ENCODE data around the gene ALDH3B1.

Gene ALDH3B1

GRCh38 chr11:68076371-68077042, 66.4 kb downstream of the ALDH3B1 start:
- ATAC-seq: no peak
- TF ChIP-seq GLIS3 (CRISPR knock-in tag; IDR thresholded peaks at IDR 0.05) (no peak), TCF4 (CRISPR knock-in tag; IDR thresholded peaks at IDR 0.05; ENCODE audit: borderline replicate concordance) (no peak), SNAI2 (CRISPR knock-in tag; IDR thresholded peaks at IDR 0.05) (no peak), ZFP3 (CRISPR knock-in tag; IDR thresholded peaks at IDR 0.05) (no peak), ZNF8 (CRISPR knock-in tag; IDR thresholded peaks at IDR 0.05) (no peak), ZNF70 (CRISPR knock-in tag; IDR thresholded peaks at IDR 0.05) (no peak), TOX (CRISPR knock-in tag; IDR thresholded peaks at IDR 0.05; ENCODE audit: borderline replicate concordance) (no peak), POU6F1 (CRISPR knock-in tag; IDR thresholded peaks at IDR 0.05; ENCODE audit: borderline replicate concordance, low read depth) (no peak), ARNTL (CRISPR knock-in tag; IDR thresholded peaks at IDR 0.05; ENCODE audit: borderline replicate concordance, low read depth) (no peak), BACH2 (CRISPR knock-in tag; IDR thresholded peaks at IDR 0.05; ENCODE audit: borderline replicate concordance) (no peak), OSR1 (CRISPR knock-in tag; IDR thresholded peaks at IDR 0.05) (no peak), ZNF565 (CRISPR knock-in tag; conservative IDR thresholded peaks at IDR 0.05; ENCODE audit: low read depth) (no peak), ZFP30 (CRISPR knock-in tag; IDR thresholded peaks at IDR 0.05) (no peak)

- TF ChIP-seq ZNF8 (CRISPR knock-in tag; IDR thresholded peaks at IDR 0.05) (no peak), SNAI2 (CRISPR knock-in tag; IDR thresholded peaks at IDR 0.05) (no peak), TSHZ2 (CRISPR knock-in tag; IDR thresholded peaks at IDR 0.05) (no peak), OSR1 (CRISPR knock-in tag; IDR thresholded peaks at IDR 0.05) (no peak), ZC3H10 (CRISPR knock-in tag; IDR thresholded peaks at IDR 0.05) (no peak), ESRRG (CRISPR knock-in tag; IDR thresholded peaks at IDR 0.05) (no peak), TOX (CRISPR knock-in tag; IDR thresholded peaks at IDR 0.05; ENCODE audit: borderline replicate concordance) (no peak), POU6F1 (CRISPR knock-in tag; IDR thresholded peaks at IDR 0.05; ENCODE audit: borderline replicate concordance, low read depth) (no peak), ARNTL (CRISPR knock-in tag; IDR thresholded peaks at IDR 0.05; ENCODE audit: borderline replicate concordance, low read depth) (no peak), ZFP3 (CRISPR knock-in tag; IDR thresholded peaks at IDR 0.05) (no peak), TCF4 (CRISPR knock-in tag; IDR thresholded peaks at IDR 0.05; ENCODE audit: borderline replicate concordance) (no peak)
- TF ChIP-seq, protein P1, sequence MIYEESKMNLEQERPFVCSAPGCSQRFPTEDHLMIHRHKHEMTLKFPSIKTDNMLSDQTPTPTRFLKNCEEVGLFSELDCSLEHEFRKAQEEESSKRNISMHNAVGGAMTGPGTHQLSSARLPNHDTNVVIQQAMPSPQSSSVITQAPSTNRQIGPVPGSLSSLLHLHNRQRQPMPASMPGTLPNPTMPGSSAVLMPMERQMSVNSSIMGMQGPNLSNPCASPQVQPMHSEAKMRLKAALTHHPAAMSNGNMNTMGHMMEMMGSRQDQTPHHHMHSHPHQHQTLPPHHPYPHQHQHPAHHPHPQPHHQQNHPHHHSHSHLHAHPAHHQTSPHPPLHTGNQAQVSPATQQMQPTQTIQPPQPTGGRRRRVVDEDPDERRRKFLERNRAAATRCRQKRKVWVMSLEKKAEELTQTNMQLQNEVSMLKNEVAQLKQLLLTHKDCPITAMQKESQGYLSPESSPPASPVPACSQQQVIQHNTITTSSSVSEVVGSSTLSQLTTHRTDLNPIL (CRISPR knock-in tag; IDR thresholded peaks at IDR 0.05; ENCODE audit: low read depth): no peak
- ATAC-seq: no peak
These were observed 67.8 kb downstream of the ALDH3B1 start for GRCh38 chr11:68077617-68078582.
